NCI-H187 treated with DMSO at 0.1 percent for 48 hours (cell line): ENCODE data around the gene POU2AF3.
"Not testable (repeated sequence)": the region's sequence is repeated elsewhere in the genome, so short reads cannot be mapped to it uniquely, and the experiment has no call there.

Experiments used
- DNase-seq: peaks from one replicate; lab custom pipeline; 2025; lab: John Stamatoyannopoulos, UW

The POU2AF3 gene

DNA sequence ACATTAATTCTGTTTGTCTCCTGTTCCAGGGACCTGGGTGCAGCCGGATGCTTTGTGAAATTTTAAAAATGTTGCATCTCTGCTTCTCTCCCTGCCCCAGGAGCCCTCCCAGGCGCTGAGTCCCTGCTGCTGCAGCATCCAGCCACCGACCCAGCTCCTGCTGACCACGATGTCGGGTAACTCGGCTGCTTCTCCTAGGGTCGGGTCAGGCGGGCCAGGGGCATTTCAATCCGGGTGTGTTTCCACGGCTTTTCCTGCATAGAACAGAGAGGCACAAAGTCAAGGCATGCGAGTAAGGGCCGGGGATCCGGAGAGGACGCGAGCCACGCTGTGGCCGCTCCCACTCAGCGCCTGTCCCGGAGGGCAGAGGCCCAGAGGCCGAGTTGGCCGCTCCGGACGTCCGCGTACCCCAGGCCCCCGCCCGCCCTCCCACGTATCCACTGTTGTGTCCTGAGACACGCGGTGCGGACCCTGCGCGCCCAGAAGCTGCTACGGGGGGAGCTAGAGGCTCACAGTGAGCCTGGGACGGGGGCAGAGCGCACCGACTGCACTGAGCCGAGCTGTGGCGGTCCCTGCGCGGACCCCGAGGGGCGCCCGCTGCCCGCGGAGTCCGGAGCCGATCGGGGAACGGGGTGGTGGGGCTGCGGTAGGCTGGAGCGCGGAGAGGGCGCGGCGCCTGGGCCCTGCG is at the start of gene POU2AF3:
POU2AF3 (plus strand) TSS at position 134 of the 688 bp plus-strand sequence; CDS start at position 170, 36 bp downstream.
- no peak for DNase-seq

- no peak for DNase-seq
Observed at GRCh38 chr11:111250936-111251335, 47.4 kb upstream of the POU2AF3 start.

DNA sequence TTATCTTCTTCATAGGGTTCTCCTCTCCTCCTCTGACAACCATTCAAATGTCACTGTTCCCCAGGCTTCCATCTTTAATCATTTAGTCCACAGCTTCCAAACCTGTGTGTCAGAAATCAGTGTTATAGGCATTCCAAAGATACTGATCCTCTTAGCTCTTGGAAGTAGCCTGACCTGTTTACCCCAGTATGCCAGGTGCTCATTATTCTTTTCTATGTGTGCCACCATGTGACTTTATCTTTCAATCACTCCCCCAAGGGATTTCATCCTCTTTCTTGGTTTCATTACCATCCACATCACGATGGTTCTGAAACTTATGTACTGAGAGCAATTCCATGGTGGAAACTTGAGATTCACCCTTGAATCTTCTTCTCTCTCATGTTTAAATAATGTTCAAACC is 45.2 kb upstream of the POU2AF3 start:
- DNase-seq = no peak

- no peak for DNase-seq
Observed at GRCh38 chr11:111253630-111254029, 44.7 kb upstream of the POU2AF3 start.

DNA sequence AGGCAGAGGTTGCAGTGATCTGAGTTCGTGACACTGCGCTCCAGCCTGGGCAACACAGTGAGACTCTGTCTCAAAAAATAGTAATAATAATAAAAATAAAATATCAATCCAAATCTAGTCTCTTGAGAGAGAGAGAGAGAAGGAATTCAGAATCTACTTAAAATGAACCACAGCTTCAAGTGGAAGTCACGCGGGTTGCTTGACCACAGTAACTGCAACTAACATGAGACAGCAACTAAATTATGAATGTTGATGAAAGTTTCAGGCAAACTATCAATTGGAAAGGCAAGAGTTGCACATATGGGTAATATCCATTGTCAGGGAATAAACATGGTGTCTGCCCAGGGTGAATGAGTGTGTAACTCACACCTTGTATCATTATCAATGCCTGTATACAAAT is 40.3 kb upstream of the POU2AF3 start:
- DNase-seq = no peak

- DNase-seq = no peak
Observed at GRCh38 chr11:111259896-111260295, 38.5 kb upstream of the POU2AF3 start.

DNA sequence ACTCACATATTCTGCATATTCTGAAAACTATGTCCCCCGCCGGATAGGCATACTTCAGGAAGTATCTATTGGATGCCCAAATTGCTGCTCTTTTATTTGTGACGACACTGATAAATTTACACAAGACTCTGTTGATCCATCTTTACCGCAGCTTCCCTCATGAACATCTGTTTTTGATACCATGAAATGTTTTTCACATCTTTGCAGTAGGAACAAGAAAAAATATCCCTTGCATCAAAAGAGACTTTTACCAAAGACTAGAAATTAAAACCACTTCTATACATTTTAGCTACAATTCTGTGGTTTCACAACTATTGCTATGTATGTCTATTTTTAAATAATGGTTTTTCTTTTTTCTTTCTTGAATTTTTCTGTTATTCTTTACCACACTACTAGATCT is 37.5 kb upstream of the POU2AF3 start:
- no peak for DNase-seq

- no peak for DNase-seq
Observed at GRCh38 chr11:111264646-111265045, 33.7 kb upstream of the POU2AF3 start.

DNA sequence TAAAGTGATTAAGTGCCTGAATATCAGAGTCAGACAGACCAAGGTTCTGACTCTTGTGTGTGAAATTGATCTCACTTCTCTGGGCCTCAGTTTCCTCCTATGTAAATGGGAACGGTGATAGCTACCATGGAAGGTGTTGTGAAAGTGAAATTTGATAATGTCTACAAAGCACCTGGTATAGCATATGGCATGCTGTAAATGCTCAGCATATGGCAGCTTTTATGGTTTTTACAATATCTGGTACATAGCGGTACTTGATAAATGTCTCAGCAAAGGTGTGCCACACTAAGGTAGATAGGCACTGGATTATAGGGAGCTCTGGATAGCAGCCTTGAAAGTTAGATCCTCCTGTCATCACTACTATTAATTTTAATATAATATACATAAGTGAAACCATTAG is 32.9 kb upstream of the POU2AF3 start:
- DNase-seq = no peak

- DNase-seq = not testable (repeated sequence)
Observed at GRCh38 chr11:111268303-111268702, 30.0 kb upstream of the POU2AF3 start.

DNA sequence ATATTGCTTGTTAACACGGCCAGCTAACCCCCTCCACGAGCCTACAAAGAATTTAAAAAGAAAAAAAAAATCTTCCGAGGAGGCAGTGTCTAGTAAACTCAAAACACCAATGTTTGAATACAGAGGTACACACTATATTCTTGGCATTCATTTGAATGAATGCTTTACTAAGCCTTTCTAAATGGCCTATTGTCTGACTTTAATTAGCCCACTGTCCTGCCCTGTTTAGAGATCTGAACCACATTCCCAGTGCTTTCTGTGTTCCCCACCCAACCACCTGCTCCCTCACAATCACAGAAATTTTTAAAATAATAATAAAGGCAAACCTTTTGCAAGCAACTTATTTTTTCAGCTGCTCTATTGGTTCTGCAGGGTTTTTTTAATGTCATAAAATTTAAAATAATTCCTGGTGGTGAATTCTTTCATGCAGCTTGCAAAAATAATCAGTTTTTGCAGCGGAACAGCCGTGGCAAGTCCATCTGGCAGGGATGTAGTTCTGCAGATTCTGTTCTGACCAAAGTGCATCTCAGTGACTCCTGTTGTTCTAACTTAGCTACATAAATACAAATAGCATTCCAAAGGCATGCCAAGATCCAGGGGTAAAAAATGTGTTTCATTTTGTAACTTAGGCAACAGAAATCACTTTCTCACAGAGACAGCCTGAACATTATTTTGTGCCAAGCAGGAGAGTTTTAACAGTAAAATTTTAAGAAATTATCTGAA is 29.0 kb upstream of the POU2AF3 start:
- DNase-seq = no peak

GRCh38 chr11:111272420-111272819 is 25.9 kb upstream of the POU2AF3 start:
- DNase-seq = no peak

DNA sequence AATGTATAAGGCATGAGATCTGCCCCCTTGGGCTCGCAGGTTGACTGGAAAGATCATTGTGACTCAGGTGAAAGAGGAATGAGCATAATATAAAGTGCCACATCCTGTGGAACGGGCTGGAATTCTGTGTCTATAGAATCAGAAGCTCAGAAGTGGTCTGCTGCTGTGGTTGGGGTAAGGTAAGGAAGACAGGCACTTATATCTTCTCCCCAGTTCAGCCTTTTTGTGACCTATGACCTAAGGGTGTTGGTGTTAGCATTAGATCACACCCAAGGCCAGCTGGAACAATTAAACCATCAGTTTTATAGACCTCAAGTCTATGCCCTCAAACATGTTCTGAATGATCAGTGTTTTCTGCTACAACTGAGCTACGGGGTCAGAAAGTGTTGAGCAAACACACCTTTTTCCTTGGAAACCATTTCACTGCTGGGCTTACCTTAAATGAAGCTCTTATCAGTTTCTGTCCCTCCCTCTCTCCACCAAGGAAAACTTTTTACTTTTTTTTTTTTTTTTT is 15.7 kb upstream of the POU2AF3 start:
- no peak for DNase-seq

- DNase-seq = no peak
Observed at GRCh38 chr11:111283945-111284481, 14.3 kb upstream of the POU2AF3 start.

- no peak for DNase-seq
Observed at GRCh38 chr11:111285189-111286091, 12.9 kb upstream of the POU2AF3 start.

- no peak for DNase-seq
Observed at GRCh38 chr11:111291764-111292163, 6.6 kb upstream of the POU2AF3 start.

GRCh38 chr11:111292408-111292807 is 5.9 kb upstream of the POU2AF3 start:
- DNase-seq = not testable (repeated sequence)

DNA sequence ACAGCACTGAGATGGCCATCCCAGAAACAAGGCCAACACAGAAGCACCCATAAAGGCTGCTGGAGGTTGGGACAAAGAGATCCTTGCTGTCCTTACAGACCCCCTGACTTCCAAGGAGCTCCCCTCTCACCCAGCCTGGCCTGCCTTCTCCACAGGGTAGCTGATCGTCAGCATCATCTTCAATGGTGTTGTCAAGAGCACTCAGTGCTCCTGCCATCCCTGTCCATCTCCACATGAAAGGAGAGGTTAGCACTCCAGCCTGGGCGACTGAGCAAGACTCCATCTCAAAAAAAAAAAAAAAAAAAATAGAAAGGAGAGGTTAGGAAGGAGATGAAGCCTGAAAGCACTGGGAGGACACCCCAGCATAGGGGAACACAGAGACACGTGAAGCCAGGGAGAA is 2.1 kb upstream of the POU2AF3 start:
- no peak for DNase-seq

- no peak for DNase-seq
Observed at GRCh38 chr11:111297696-111298095, 650 bp upstream of the POU2AF3 start.

- DNase-seq = no peak
Observed at GRCh38 chr11:111299101-111300026, 1.0 kb downstream of the POU2AF3 start.

DNA sequence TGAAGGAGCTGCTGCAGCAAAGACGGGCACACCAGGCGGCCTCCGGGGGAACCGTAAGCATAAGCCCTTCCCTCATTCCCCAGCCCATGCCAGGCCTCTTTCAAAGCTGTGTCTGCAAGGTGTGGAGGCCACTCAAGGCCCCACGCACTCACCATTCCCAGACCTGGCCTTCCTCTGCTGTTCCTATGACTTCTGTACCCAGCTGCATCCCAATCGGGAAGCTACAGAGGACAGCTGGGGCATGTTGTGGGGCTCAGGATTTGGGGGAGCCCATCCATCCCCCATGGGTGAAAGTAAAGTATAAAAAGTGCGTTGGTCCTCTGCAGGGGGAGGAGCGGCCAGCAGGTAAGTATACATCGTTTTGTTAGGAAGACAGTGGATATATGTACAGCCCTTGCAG is 2.2 kb downstream of the POU2AF3 start:
- no peak for DNase-seq
